ENCODE results near the gene POLR3E. TPM values are rescaled to one million over a fixed set of nuclear protein-coding genes. Genes with fewer than 3 reads are reported as not detected.

Gene POLR3E
- total RNA-seq, 1 experiment from 2014 or later: 54.6 TPM

DNA sequence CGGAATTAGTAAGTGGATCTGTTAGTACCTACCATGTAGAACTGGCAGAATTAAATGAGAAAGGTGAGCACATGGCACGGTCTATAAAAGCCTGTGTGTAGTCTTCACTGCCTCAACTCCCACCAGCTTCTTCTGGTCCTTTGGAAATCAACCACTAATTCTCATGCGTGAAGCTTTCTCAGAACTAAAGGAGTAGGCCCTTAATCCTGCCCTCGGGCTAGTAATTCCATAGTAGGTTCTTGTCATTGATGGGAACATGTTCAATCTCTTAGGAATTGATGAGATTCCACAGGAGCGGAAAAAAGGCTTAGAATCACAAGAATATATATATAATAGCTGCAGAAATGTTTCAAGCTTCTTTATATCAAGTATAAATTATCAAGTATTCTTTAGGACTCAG lies 55.5 kb downstream of the POLR3E start:
- no peaks in the 10 kb centered on the region for H3K27me3 ChIP-seq (ENCODE audit: low read length)
- H3K27ac ChIP-seq (ENCODE audit: low read length): no peak overlapping the region
- H3K9me2 ChIP-seq (replicated peaks; ENCODE audit: insufficient read depth, low read length): no peaks in the 10 kb centered on the region
- no peak overlapping the region for H2AFZ ChIP-seq (ENCODE audit: low read length)
- H3K36me3 ChIP-seq (ENCODE audit: insufficient read depth, low read length): peaks cover 50% of the 10 kb centered on the region
- no peak for DNase-seq
- no peaks in the 10 kb centered on the region for H4K20me1 ChIP-seq (ENCODE audit: insufficient read depth, low read depth, low read length)
- H3K79me2 ChIP-seq (ENCODE audit: low read length): peaks cover 53% of the 10 kb centered on the region
- H3K4me2 ChIP-seq (ENCODE audit: low read depth, low read length, poor library complexity, severe bottlenecking): no peak overlapping the region
- H3K9me3 ChIP-seq (ENCODE audit: low read length): no peaks in the 10 kb centered on the region
- no peaks in the 10 kb centered on the region for H3K4me1 ChIP-seq (ENCODE audit: low read length)
- no peak overlapping the region for H3K4me3 ChIP-seq (ENCODE audit: low read length)
- H3K9ac ChIP-seq (ENCODE audit: low read length): no peak overlapping the region

- peaks cover 48% of the 10 kb centered on the region for H3K36me3 ChIP-seq (ENCODE audit: insufficient read depth, low read length)
- H3K4me1 ChIP-seq (ENCODE audit: low read length): no peaks in the 10 kb centered on the region
- no peaks in the 10 kb centered on the region for H3K9me3 ChIP-seq (ENCODE audit: low read length)
- H2AFZ ChIP-seq (ENCODE audit: low read length): no peak overlapping the region
- no peak for DNase-seq
- H4K20me1 ChIP-seq (ENCODE audit: insufficient read depth, low read depth, low read length): no peaks in the 10 kb centered on the region
- no peak overlapping the region for H3K9ac ChIP-seq (ENCODE audit: low read length)
- H3K4me3 ChIP-seq (ENCODE audit: low read length): no peak overlapping the region
- no peaks in the 10 kb centered on the region for H3K9me2 ChIP-seq (replicated peaks; ENCODE audit: insufficient read depth, low read length)
- H3K4me2 ChIP-seq (ENCODE audit: low read depth, low read length, poor library complexity, severe bottlenecking): no peak overlapping the region
- peaks cover 59% of the 10 kb centered on the region for H3K79me2 ChIP-seq (ENCODE audit: low read length)
- H3K27ac ChIP-seq (ENCODE audit: low read length): no peak overlapping the region
- no peaks in the 10 kb centered on the region for H3K27me3 ChIP-seq (ENCODE audit: low read length)
These were observed 56.1 kb downstream of the POLR3E start for GRCh38 chr16:22353191-22353919.

GRCh38 chr16:22353933-22354541 lies 56.8 kb downstream of the POLR3E start:
- no peaks in the 10 kb centered on the region for H3K4me1 ChIP-seq (ENCODE audit: low read length)
- peaks cover 66% of the 10 kb centered on the region for H3K79me2 ChIP-seq (ENCODE audit: low read length)
- H3K36me3 ChIP-seq (ENCODE audit: insufficient read depth, low read length): peaks cover 41% of the 10 kb centered on the region

GRCh38 chr16:22355487-22355908 lies 58.3 kb downstream of the POLR3E start:
- Histone ChIP-seq H2AFZ (ENCODE audit: low read length) (no peak overlapping the region), H3K4me3 (ENCODE audit: low read length) (no peak overlapping the region), H3K36me3 (ENCODE audit: insufficient read depth, low read length) (peaks cover 43% of the 10 kb centered on the region), H3K9me3 (ENCODE audit: low read length) (no peaks in the 10 kb centered on the region), H3K4me2 (ENCODE audit: low read depth, low read length, poor library complexity, severe bottlenecking) (no peak overlapping the region), H3K4me1 (ENCODE audit: low read length) (peaks cover 9% of the 10 kb centered on the region), H3K79me2 (ENCODE audit: low read length) (peaks cover 80% of the 10 kb centered on the region), H3K27me3 (ENCODE audit: low read length) (no peaks in the 10 kb centered on the region), H3K9me2 (replicated peaks; ENCODE audit: insufficient read depth, low read length) (no peaks in the 10 kb centered on the region), H3K27ac (ENCODE audit: low read length) (no peak overlapping the region), H3K9ac (ENCODE audit: low read length) (no peak overlapping the region), H4K20me1 (ENCODE audit: insufficient read depth, low read depth, low read length) (no peaks in the 10 kb centered on the region)
- no peak for DNase-seq

More at GRCh38 chr16:22353933-22354541, 56.8 kb downstream of the POLR3E start:
- Histone ChIP-seq H4K20me1 (ENCODE audit: insufficient read depth, low read depth, low read length) (no peaks in the 10 kb centered on the region), H3K27ac (ENCODE audit: low read length) (no peak overlapping the region), H3K4me3 (ENCODE audit: low read length) (no peak overlapping the region), H3K9me3 (ENCODE audit: low read length) (no peaks in the 10 kb centered on the region), H3K9ac (ENCODE audit: low read length) (no peak overlapping the region), H3K27me3 (ENCODE audit: low read length) (no peaks in the 10 kb centered on the region), H3K9me2 (replicated peaks; ENCODE audit: insufficient read depth, low read length) (no peaks in the 10 kb centered on the region), H3K4me2 (ENCODE audit: low read depth, low read length, poor library complexity, severe bottlenecking) (no peak overlapping the region), H2AFZ (ENCODE audit: low read length) (no peak overlapping the region)
- DNase-seq: no peak

DNA sequence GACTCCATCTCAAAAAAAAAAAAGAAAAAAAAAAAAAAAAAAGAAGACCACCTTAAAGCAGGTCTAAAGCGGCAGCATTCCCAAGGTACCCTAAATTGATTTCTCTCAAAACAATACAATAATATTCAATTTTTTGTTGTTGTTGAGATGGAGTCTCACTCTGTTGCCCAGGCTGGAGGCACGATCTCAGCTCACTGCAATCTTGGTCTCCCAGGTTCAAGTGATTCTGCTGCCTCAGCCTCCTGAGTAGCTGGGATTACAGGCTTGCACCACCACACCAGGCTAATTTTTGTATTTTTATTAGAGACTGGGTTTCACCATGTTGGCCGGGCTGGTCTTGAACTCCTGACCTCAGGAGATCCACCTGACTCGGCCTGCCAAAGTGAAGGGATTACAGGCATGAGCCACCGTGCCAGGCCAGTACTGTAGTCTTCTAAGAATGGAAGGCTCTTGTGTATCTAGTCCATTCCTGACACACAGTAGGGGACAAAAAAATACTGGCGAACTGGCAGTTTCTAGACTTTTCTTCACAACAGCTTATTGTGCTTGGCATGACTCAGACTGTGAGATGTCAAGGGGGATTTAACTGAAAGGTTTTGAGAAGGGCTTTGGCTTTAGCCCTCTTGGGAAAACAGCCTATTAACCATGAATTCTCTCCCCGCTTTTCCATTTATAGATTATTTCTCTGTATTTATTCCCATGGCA lies 59.9 kb downstream of the POLR3E start:
- Histone ChIP-seq H3K9ac (ENCODE audit: low read length) (no peak overlapping the region), H3K36me3 (ENCODE audit: insufficient read depth, low read length) (peaks cover 43% of the 10 kb centered on the region), H3K79me2 (ENCODE audit: low read length) (peaks cover 82% of the 10 kb centered on the region), H3K4me1 (ENCODE audit: low read length) (peaks cover 9% of the 10 kb centered on the region), H2AFZ (ENCODE audit: low read length) (no peak overlapping the region), H3K27me3 (ENCODE audit: low read length) (no peaks in the 10 kb centered on the region), H3K4me3 (ENCODE audit: low read length) (no peak overlapping the region), H3K27ac (ENCODE audit: low read length) (no peak overlapping the region), H4K20me1 (ENCODE audit: insufficient read depth, low read depth, low read length) (no peaks in the 10 kb centered on the region), H3K9me3 (ENCODE audit: low read length) (no peaks in the 10 kb centered on the region), H3K4me2 (ENCODE audit: low read depth, low read length, poor library complexity, severe bottlenecking) (no peak overlapping the region), H3K9me2 (replicated peaks; ENCODE audit: insufficient read depth, low read length) (no peaks in the 10 kb centered on the region)
- no peak for DNase-seq

GRCh38 chr16:22357635-22357971 lies 60.4 kb downstream of the POLR3E start:
- no peaks in the 10 kb centered on the region for H3K9me2 ChIP-seq (replicated peaks; ENCODE audit: insufficient read depth, low read length)
- DNase-seq: no peak
- H3K4me1 ChIP-seq (ENCODE audit: low read length): peaks cover 9% of the 10 kb centered on the region
- H3K4me3 ChIP-seq (ENCODE audit: low read length): no peak overlapping the region
- no peak overlapping the region for H3K4me2 ChIP-seq (ENCODE audit: low read depth, low read length, poor library complexity, severe bottlenecking)
- no peak overlapping the region for H3K27ac ChIP-seq (ENCODE audit: low read length)
- H3K27me3 ChIP-seq (ENCODE audit: low read length): no peaks in the 10 kb centered on the region
- no peaks in the 10 kb centered on the region for H4K20me1 ChIP-seq (ENCODE audit: insufficient read depth, low read depth, low read length)
- peaks cover 37% of the 10 kb centered on the region for H3K36me3 ChIP-seq (ENCODE audit: insufficient read depth, low read length)
- H2AFZ ChIP-seq (ENCODE audit: low read length): no peak overlapping the region
- H3K79me2 ChIP-seq (ENCODE audit: low read length): peaks cover 81% of the 10 kb centered on the region
- H3K9ac ChIP-seq (ENCODE audit: low read length): no peak overlapping the region
- no peaks in the 10 kb centered on the region for H3K9me3 ChIP-seq (ENCODE audit: low read length)

GRCh38 chr16:22358000-22358399 lies 60.8 kb downstream of the POLR3E start:
- no peaks in the 10 kb centered on the region for H4K20me1 ChIP-seq (ENCODE audit: insufficient read depth, low read depth, low read length)
- H2AFZ ChIP-seq (ENCODE audit: low read length): no peak overlapping the region
- no peak overlapping the region for H3K4me3 ChIP-seq (ENCODE audit: low read length)
- H3K36me3 ChIP-seq (ENCODE audit: insufficient read depth, low read length): peaks cover 33% of the 10 kb centered on the region
- no peaks in the 10 kb centered on the region for H3K9me3 ChIP-seq (ENCODE audit: low read length)
- H3K79me2 ChIP-seq (ENCODE audit: low read length): peaks cover 81% of the 10 kb centered on the region
- peaks cover 9% of the 10 kb centered on the region for H3K4me1 ChIP-seq (ENCODE audit: low read length)
- H3K27me3 ChIP-seq (ENCODE audit: low read length): no peaks in the 10 kb centered on the region
- no peak overlapping the region for H3K9ac ChIP-seq (ENCODE audit: low read length)
- no peaks in the 10 kb centered on the region for H3K9me2 ChIP-seq (replicated peaks; ENCODE audit: insufficient read depth, low read length)
- H3K27ac ChIP-seq (ENCODE audit: low read length): no peak overlapping the region
- DNase-seq: no peak
- no peak overlapping the region for H3K4me2 ChIP-seq (ENCODE audit: low read depth, low read length, poor library complexity, severe bottlenecking)

DNA sequence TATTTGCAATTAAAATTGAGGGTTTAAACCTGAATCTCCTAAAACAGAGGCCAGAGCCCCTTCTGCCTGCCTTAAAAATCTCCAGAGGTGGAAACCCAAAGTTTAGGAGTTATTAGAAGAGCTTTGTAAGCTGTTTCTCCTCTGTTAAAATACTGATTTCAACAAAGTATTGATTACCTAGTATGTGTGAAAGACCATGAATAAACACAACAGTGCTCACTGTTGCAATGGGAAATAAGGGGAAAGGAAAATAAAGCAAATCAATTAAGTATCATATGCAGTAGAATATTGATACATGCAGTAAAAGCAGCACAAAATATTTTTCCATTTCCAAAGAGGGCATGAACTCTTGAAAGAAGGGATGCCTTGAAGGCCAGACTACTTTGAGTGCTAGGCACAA lies 62.5 kb downstream of the POLR3E start:
- Histone ChIP-seq H3K36me3 (ENCODE audit: insufficient read depth, low read length) (peaks cover 26% of the 10 kb centered on the region), H3K9me2 (replicated peaks; ENCODE audit: insufficient read depth, low read length) (no peaks in the 10 kb centered on the region), H3K27ac (ENCODE audit: low read length) (no peak overlapping the region), H2AFZ (ENCODE audit: low read length) (no peak overlapping the region), H3K27me3 (ENCODE audit: low read length) (no peaks in the 10 kb centered on the region), H4K20me1 (ENCODE audit: insufficient read depth, low read depth, low read length) (no peaks in the 10 kb centered on the region), H3K4me3 (ENCODE audit: low read length) (no peak overlapping the region), H3K9ac (ENCODE audit: low read length) (no peak overlapping the region), H3K9me3 (ENCODE audit: low read length) (no peaks in the 10 kb centered on the region), H3K79me2 (ENCODE audit: low read length) (peaks cover 77% of the 10 kb centered on the region), H3K4me1 (ENCODE audit: low read length) (peaks cover 9% of the 10 kb centered on the region), H3K4me2 (ENCODE audit: low read depth, low read length, poor library complexity, severe bottlenecking) (no peak overlapping the region)
- DNase-seq: no peak

Data from Karpas-422 (cell line).